ENCODE results near the gene RNF41. TPM values are rescaled to one million over a fixed set of nuclear protein-coding genes. Genes with fewer than 3 reads are reported as not detected.
A peak's percentile ranks its signal among the peaks of the same experiment; 100 is the strongest.

RNF41 gene
- total and polyA plus RNA-seq, 8 donors, result 10.4 to 92.4 (median 35.7) TPM

DNA sequence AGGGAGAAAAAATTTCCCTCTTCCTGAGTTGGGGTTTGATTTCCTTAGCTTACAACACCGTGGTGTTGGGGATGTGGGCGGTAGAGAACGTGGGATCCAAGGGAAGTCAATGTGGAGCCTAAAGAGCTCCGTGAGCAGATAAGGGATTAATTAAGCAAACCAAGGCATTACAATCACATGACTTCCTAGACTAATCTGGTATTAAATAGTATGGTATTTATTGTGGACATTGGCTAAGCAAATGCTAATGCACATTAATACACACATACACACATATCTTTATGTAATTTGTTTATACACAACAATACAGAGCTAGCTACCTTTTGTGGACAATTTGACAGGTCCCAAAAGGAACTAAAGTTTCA lies 791 bp upstream of the RNF41 start:
- Histone ChIP-seq H3K27ac (peak overlapping the region; percentile 94 to 97 (median 97)), H3K4me3 (peak overlapping the region; percentile 70 to 82 (median 76)), H3K27me3 (no peaks in the 10 kb centered on the region), H3K36me3 (peaks cover 0 to 12% (median 6%) of the 10 kb centered on the region in 4 donors), H3K4me1 (peaks cover 44 to 68% (median 57%) of the 10 kb centered on the region in 4 donors), H3K9me3 (no peaks in the 10 kb centered on the region)
- 3 to 10% (median 5%) methylated on average over 4 of the region's 4 CpGs for WGBS, 5 donors
- TF ChIP-seq EP300 (IDR thresholded peaks at IDR 0.05) (no peak), POLR2A (IDR thresholded peaks at IDR 0.05) (no peak), POLR2AphosphoS5 (IDR thresholded peaks at IDR 0.05) (no peak)
- TF ChIP-seq, protein P1, sequence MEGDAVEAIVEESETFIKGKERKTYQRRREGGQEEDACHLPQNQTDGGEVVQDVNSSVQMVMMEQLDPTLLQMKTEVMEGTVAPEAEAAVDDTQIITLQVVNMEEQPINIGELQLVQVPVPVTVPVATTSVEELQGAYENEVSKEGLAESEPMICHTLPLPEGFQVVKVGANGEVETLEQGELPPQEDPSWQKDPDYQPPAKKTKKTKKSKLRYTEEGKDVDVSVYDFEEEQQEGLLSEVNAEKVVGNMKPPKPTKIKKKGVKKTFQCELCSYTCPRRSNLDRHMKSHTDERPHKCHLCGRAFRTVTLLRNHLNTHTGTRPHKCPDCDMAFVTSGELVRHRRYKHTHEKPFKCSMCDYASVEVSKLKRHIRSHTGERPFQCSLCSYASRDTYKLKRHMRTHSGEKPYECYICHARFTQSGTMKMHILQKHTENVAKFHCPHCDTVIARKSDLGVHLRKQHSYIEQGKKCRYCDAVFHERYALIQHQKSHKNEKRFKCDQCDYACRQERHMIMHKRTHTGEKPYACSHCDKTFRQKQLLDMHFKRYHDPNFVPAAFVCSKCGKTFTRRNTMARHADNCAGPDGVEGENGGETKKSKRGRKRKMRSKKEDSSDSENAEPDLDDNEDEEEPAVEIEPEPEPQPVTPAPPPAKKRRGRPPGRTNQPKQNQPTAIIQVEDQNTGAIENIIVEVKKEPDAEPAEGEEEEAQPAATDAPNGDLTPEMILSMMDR (IDR thresholded peaks at IDR 0.05), result no peak
- DNase-seq, result no peak
- intact Hi-C loops (cut with DNase I; ENCODE audit: low total_unique reads), result no loop called here

DNA sequence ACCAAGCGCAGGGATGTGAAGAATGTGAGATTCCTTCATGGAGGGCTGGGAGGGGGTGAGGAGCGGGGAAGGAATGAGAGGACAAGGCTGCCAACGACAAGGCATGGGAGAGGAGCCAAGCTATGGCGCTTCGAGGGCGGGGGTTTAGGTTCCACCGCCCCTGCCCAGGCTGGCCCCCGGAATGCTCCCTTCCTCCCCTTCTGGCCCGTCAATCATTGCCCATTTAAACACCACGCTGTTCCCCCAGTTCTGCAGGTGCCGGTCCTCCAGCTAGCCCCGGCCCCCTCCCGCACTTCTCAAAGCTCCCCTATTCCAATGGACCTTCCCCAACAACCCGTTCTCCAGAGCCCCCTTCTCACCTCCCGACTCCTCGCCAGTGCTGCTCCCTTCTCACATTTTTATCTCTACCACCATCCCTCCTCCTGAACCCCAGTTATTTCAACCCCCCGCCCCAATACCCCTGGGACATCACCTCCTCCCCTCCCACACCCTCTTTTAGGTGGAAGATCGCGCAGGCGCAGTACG lies 428 bp downstream of the RNF41 start:
- 0 to 2% (median 0%) methylated on average over 19 to 21 of the region's 21 CpGs for WGBS, 5 donors
- intact Hi-C loops (cut with DNase I; ENCODE audit: low total_unique reads), result no loop called here
- H3K36me3 ChIP-seq, result peaks cover 2 to 17% (median 7%) of the 10 kb centered on the region in 4 donors
- TF ChIP-seq POLR2A (IDR thresholded peaks at IDR 0.05), result no peak
- no peak for TF ChIP-seq EP300 (IDR thresholded peaks at IDR 0.05)
- TF ChIP-seq POLR2AphosphoS5 (IDR thresholded peaks at IDR 0.05), result no peak
- TF ChIP-seq, protein P1 (IDR thresholded peaks at IDR 0.05), result no peak
- H3K27ac ChIP-seq, result peak overlapping the region; percentile 94 to 97 (median 97)
- peak; percentile 58 to 88 for DNase-seq
- H3K4me1 ChIP-seq, result peaks cover 44 to 74% (median 61%) of the 10 kb centered on the region in 4 donors
- H3K4me3 ChIP-seq, result peak overlapping the region; percentile 70 to 82 (median 76)
- H3K9me3 ChIP-seq, result no peaks in the 10 kb centered on the region
- H3K27me3 ChIP-seq, result no peaks in the 10 kb centered on the region

DNA sequence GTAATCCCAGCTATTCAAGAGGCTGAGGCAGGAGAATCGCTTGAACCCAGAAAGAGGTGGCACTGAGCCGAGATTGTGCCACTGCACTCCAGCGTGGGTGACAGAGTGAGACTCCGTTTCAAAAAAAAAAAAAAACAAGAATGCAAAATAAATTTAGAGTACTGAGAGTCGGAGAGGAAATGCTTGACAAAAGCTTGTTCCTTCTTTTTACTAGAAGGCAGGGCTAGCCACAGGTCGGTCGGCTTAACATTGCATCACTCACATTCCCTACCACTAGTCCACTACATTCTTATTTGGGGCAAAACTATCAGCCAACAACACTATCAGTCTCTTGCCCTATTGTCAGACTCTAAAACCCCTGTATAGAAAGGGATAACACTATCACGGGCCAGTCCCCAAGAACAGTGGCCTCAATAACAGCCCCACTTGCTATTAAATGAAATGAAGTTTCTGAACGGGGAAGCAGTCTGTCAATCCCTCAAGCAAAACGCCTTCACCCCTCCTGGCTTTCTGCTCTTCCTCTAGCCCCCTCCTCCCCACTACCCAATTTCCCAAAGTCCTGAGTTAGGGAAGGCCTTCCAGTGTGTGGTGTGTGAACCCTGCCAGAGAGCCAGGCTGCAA lies 1.0 kb downstream of the RNF41 start:
- Histone ChIP-seq H3K27me3 (no peaks in the 10 kb centered on the region), H3K4me3 (peak overlapping the region; percentile 70 to 82 (median 76)), H3K36me3 (peaks cover 4 to 17% (median 12%) of the 10 kb centered on the region in 4 donors), H3K4me1 (peaks cover 44 to 78% (median 61%) of the 10 kb centered on the region in 4 donors), H3K27ac (peak overlapping the region; percentile 94 to 97 (median 97)), H3K9me3 (no peaks in the 10 kb centered on the region)
- intact Hi-C loops (cut with DNase I; ENCODE audit: low total_unique reads), result no loop called here
- WGBS, 5 donors, result 3 to 5% (median 3%) methylated on average over 10 of the region's 10 CpGs
- TF ChIP-seq EP300 (IDR thresholded peaks at IDR 0.05), result no peak
- TF ChIP-seq POLR2A (IDR thresholded peaks at IDR 0.05), result no peak
- no peak for TF ChIP-seq POLR2AphosphoS5 (IDR thresholded peaks at IDR 0.05)
- TF ChIP-seq, protein P1 (IDR thresholded peaks at IDR 0.05), result no peak
- DNase-seq, result peak in 1 of 2 donors; percentile 42

DNA sequence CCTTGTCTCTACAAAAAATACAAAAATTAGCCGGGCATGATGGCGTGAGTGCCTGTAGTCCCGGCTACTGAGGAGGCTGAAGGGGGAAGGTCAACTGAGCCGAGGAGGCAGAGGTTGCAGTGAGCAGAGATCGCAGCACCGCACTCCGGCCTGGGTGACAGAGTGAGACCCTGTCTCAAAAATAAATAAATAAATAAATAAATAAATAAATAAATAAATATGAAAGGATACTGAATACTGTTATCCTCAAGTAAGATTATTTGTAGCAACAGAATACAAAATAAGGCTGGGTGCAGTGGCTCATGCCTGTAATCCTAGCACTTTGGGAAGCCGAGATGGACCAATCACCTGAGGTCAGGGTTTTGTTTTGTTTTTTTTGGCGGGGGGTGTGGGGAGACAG lies 1.9 kb downstream of the RNF41 start:
- 89 to 94% (median 93%) methylated on average over 9 of the region's 9 CpGs for WGBS, 5 donors
- TF ChIP-seq POLR2AphosphoS5 (IDR thresholded peaks at IDR 0.05), result no peak
- no peak for TF ChIP-seq POLR2A (IDR thresholded peaks at IDR 0.05)
- TF ChIP-seq EP300 (IDR thresholded peaks at IDR 0.05), result no peak
- TF ChIP-seq, protein P1 (IDR thresholded peaks at IDR 0.05), result no peak
- peaks cover 38 to 69% (median 53%) of the 10 kb centered on the region in 4 donors for H3K4me1 ChIP-seq

More for the DNA sequence above, 1.9 kb downstream of the RNF41 start:
- peaks cover 11 to 25% (median 21%) of the 10 kb centered on the region in 4 donors for H3K36me3 ChIP-seq
- peak overlapping the region in 4 of 5 donors; percentile 96 to 97 (median 97) for H3K27ac ChIP-seq
- H3K4me3 ChIP-seq, result no peak overlapping the region
- H3K27me3 ChIP-seq, result no peaks in the 10 kb centered on the region
- no peak for DNase-seq
- H3K9me3 ChIP-seq, result no peaks in the 10 kb centered on the region
- intact Hi-C loops (cut with DNase I; ENCODE audit: low total_unique reads), result no loop called here

Data from stomach (tissue), 9 donors.